ENCODE results near the gene SPRY2. TPM values are rescaled to one million over a fixed set of nuclear protein-coding genes. Genes with fewer than 3 reads are reported as not detected.

SPRY2 gene
- total and polyA plus RNA-seq, 2 donors (not counting 3 experiments of a cell fraction or from before 2014, with no cell fraction given): 26.2 to 52.3 TPM

DNA sequence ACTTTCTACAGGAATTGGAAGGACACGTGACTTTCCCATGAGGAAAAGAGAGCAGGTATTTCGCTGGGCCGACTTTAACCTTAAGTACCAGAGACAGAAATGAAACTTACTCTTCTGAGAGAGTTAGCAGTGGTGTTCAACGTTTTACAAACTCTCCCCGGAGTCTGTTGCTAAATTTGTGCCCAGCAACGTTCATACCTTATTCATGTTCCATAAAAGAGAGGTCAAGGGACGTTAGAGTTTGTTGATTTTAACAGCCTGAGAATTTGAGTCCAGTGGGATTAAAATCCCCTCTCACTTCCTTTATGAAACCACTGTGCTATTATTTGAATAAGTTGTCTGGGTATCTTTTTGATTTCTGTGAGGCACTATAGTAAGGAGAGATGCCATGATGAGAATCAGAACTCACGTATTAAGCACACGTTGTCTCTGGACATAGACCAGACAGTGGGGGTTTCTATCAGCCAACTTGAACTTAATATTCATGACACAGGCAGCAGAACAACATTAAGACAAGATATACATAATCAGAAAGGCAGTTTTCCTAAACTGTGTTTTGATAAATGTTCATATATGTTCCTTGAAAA lies 33.4 kb downstream of the SPRY2 start:
- Histone ChIP-seq H3K9me3 (replicated peaks; ENCODE audit: control insufficient read depth, insufficient read depth, low read length) (no peaks in the 10 kb centered on the region), H3K9ac (replicated peaks; ENCODE audit: extremely low read depth, insufficient read depth, low read length) (no peak overlapping the region), H3K27ac (ENCODE audit: insufficient read depth, low read depth, low read length) (no peak overlapping the region), H3K4me3 (replicated peaks in 1 of 3; ENCODE audit: insufficient read depth in 1 of 3, low read depth in 1 of 3, low read length in 3 of 3) (no peak overlapping the region), H3K4me2 (ENCODE audit: insufficient read depth, low read length) (no peak overlapping the region), H3K4me1 (ENCODE audit: control insufficient read depth, extremely low read depth, insufficient read depth, low read length) (peaks cover 7% of the 10 kb centered on the region), H2AFZ (ENCODE audit: low read depth, low read length) (peak overlapping the region; percentile 2), H3K79me2 (ENCODE audit: control insufficient read depth, insufficient read depth, low read length) (no peaks in the 10 kb centered on the region), H4K20me1 (replicated peaks; ENCODE audit: control insufficient read depth, extremely low read depth, insufficient read depth, low read length) (no peaks in the 10 kb centered on the region), H3K9me1 (replicated peaks; ENCODE audit: control insufficient read depth, extremely low read depth, insufficient read depth, low read length) (no peaks in the 10 kb centered on the region), H3K27me3 (ENCODE audit: control insufficient read depth in 2 of 2, insufficient read depth in 2 of 2, low read length in 2 of 2) (no peaks in the 10 kb centered on the region), H3K36me3 (ENCODE audit: control insufficient read depth in 2 of 2, extremely low read depth in 1 of 2, insufficient read depth in 2 of 2, low read length in 2 of 2) (no peaks in the 10 kb centered on the region)
- DNase-seq (ENCODE audit: low read depth, low spot score) (no peak), FAIRE-seq (no peak)
- intact Hi-C loops (cut with micrococcal nuclease): no loop called here
- TF ChIP-seq JUN (IDR thresholded peaks at IDR 0.05; ENCODE audit: borderline replicate concordance, insufficient read depth, insufficient read length, low read depth) (no peak), POLR2A (IDR thresholded peaks at IDR 0.05; ENCODE audit: low read depth, low read length) (no peak), FOS (IDR thresholded peaks at IDR 0.05; ENCODE audit: borderline replicate concordance, insufficient read depth, low read length) (no peak), GATA2 (IDR thresholded peaks at IDR 0.05; ENCODE audit: insufficient read depth, insufficient read length, low read depth, low read length) (no peak), POLR2AphosphoS5 (IDR thresholded peaks at IDR 0.05; ENCODE audit: insufficient read depth, low read depth, low read length) (no peak), CTCF (IDR thresholded peaks at IDR 0.05; ENCODE audit: extremely low read depth in 1 of 2, insufficient read depth in 1 of 2, low read depth in 1 of 2, low read length in 2 of 2) (no peak), MYC (IDR thresholded peaks at IDR 0.05; ENCODE audit: low read depth, low read length) (no peak), EZH2 (IDR thresholded peaks at IDR 0.05; ENCODE audit: borderline replicate concordance, low read depth, low read length, severe bottlenecking) (no peak)
- TF ChIP-seq, protein P1, sequence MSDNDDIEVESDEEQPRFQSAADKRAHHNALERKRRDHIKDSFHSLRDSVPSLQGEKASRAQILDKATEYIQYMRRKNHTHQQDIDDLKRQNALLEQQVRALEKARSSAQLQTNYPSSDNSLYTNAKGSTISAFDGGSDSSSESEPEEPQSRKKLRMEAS (IDR thresholded peaks at IDR 0.05; ENCODE audit: insufficient read depth, insufficient read length): no peak
- ChIA-PET POLR2A (no interaction called here), CTCF (no interaction called here)
- BruUV-seq (replicated peaks): no TSS peak
- dilution Hi-C loops (cut with MboI; ENCODE audit: extremely low pct_ligation_motif_present, low sequenced_read_pairs): no loop called here
